ENCODE results near the gene AHDC1. TPM values are rescaled to one million over a fixed set of nuclear protein-coding genes. Genes with fewer than 3 reads are reported as not detected.

Gene AHDC1
- total and polyA plus RNA-seq, 10 of the 15 experiments (the other 5 are each of a cell fraction or from before 2014, with no cell fraction given): 0.21 to 13.0 (median 1.4) TPM

GRCh38 chr1:27517907-27518718 is 85.8 kb downstream of the AHDC1 start:
- RAD21 ChIA-PET (ENCODE audit: unreplicated experiment): no interaction called here
- H3K4me3 ChIP-seq: no peak overlapping the region
- H3K4me1 ChIP-seq (ENCODE audit: control insufficient read depth, insufficient read depth, low read length): no peaks in the 10 kb centered on the region; the same call in 1 of the 2 replicates
- WGBS (ENCODE audit: insufficient coverage, insufficient replicate concordance, low lambda C conversion rate, missing lambda C conversion rate): 74% methylated on average over 20 of the region's 21 CpGs
- intact Hi-C loops (cut with micrococcal nuclease; ENCODE audit: unreplicated experiment): no loop called here
- no peaks in the 10 kb centered on the region for H3K9me3 ChIP-seq (replicated peaks; ENCODE audit: control insufficient read depth, insufficient read depth, low read length)
- CTCF ChIA-PET: no interaction called here
- TF ChIP-seq RAD21 (IDR thresholded peaks at IDR 0.05; ENCODE audit: insufficient read depth, low read depth, low read length): no peak
- no peak for TF ChIP-seq IKZF2 (IDR thresholded peaks at IDR 0.05)
- no peak for TF ChIP-seq ZZZ3 (IDR thresholded peaks at IDR 0.05; ENCODE audit: control insufficient read depth, insufficient read length, low read depth)
- TF ChIP-seq PML (IDR thresholded peaks at IDR 0.05; ENCODE audit: low read length): no peak
- no peak for TF ChIP-seq POLR2A (IDR thresholded peaks at IDR 0.05; ENCODE audit: low read depth, low read length)
- TF ChIP-seq E2F4 (IDR thresholded peaks at IDR 0.05; ENCODE audit: low read depth, low read length): no peak
- TF ChIP-seq MXI1 (IDR thresholded peaks at IDR 0.05; ENCODE audit: low read depth, low read length): no peak
- no TSS peak for BruUV-seq (replicated peaks)
- no peak overlapping the region for H3K9ac ChIP-seq (ENCODE audit: control insufficient read depth, insufficient read depth, low read length)
- DNase-seq (ENCODE audit: low read depth, low spot score) (no peak), FAIRE-seq (no peak), ATAC-seq (no peak)
- H3K36me3 ChIP-seq (ENCODE audit: control insufficient read depth in 2 of 2, insufficient read depth in 2 of 2, low read length in 1 of 2): no peaks in the 10 kb centered on the region
- H3K4me2 ChIP-seq (ENCODE audit: control insufficient read depth, insufficient read depth): no peak overlapping the region
- H3K27ac ChIP-seq (ENCODE audit: control insufficient read depth, insufficient read depth): no peak overlapping the region
- no peak overlapping the region for H2AFZ ChIP-seq (ENCODE audit: control insufficient read depth, low read depth, low read length)
- H3K27me3 ChIP-seq (replicated peaks in 1 of 2; ENCODE audit: control insufficient read depth in 2 of 2, insufficient read depth in 2 of 2, low read length in 1 of 2): no peaks in the 10 kb centered on the region
- SMC1A ChIA-PET (ENCODE audit: uncharacterized antibody, unreplicated experiment): interaction anchor here (3.6 kb wide), 1 partner anchor 102 kb away, joined by 16 read pairs; no protein-coding TSS in a partner anchor
- no peaks in the 10 kb centered on the region for H3K79me2 ChIP-seq (ENCODE audit: control insufficient read depth, insufficient read depth, low read length)
- POLR2A ChIA-PET: no interaction called here
- in situ Hi-C loops (cut with MboI): no loop called here
- H4K20me1 ChIP-seq (ENCODE audit: control insufficient read depth, insufficient read depth): no peaks in the 10 kb centered on the region
